ENCODE measurements around the gene TMTC4.
A peak's percentile ranks its signal among the peaks of the same experiment; 100 is the strongest.
"Not testable (repeated sequence)": the region's sequence is repeated elsewhere in the genome, so short reads cannot be mapped to it uniquely, and the experiment has no call there.

TMTC4 gene

DNA sequence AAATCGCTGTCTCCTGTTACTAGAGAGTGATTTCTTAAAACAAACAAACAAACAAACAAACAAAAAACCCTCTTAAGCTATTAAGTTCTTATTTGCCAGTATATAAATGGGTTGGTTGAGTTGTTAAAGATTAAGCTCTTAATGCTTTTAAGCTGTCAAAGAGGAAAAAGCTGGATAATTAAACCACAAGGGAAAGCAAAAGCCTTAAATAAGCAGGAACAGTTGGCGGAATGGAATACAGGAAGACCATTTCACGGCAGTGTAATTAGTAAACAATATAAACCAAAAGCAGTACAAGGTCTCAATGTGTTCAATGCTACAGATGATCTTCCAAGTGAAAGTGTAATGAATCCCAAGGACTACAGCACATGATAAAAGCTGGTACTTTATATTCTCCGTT is 53.8 kb downstream of the TMTC4 start:
- DNase-seq, result no peak

DNA sequence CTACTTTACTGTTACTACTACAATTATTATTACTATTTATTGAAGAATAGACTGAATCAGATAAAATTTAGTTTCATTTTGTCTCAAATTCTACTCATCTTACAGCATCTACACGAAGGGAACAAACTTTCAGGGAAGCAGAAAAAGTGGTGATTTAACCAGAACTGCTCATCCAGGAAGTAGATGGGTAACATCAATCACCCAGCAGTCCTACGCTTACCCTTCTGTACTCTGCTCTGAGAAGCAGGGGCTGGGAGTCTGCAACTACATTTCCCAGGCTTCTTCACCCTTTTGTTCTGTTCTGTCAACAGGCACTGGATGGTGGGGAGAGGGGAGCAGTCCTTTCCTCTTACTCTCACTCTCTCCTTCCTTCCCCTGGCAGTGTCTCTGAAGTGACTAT is 54.7 kb downstream of the TMTC4 start:
- DNase-seq, result no peak

DNA sequence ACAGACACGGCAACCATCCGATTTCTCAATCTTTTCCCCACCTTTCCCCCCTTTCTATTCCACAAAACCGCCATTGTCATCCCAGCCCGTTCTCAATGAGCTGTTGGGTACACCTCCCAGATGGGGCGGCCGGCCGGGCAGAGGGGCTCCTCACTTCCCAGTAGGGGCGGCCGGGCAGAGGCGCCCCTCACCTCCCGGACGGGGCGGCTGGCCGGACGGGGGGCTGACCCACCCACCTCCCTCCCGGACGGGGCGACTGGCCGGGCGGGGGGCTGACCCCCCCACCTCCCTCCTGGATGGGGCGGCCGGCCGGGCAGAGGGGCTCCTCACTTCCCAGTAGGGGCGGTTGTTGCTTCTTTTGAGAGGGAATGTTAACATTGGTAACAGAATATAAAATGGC is 55.7 kb downstream of the TMTC4 start:
- DNase-seq, result not testable (repeated sequence)

DNA sequence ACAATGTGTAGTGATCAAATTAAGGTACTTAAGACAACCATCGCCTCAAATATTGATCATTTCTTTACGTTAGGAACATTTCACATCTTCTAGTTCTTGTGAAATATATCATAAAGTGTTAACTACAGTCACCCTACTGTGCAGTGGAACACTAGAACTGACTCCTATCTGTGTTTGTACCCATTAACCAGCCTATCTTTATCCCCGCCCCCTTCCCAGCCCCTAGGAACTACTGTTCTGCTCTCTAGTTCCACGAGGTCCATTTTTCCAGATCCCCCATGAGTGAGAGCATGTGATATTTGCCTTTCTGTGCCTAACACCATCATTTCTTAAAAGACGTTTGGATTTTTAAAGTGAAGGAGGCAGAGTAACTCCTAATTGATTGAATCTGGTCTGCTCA is 61.6 kb downstream of the TMTC4 start:
- DNase-seq, result no peak

DNA sequence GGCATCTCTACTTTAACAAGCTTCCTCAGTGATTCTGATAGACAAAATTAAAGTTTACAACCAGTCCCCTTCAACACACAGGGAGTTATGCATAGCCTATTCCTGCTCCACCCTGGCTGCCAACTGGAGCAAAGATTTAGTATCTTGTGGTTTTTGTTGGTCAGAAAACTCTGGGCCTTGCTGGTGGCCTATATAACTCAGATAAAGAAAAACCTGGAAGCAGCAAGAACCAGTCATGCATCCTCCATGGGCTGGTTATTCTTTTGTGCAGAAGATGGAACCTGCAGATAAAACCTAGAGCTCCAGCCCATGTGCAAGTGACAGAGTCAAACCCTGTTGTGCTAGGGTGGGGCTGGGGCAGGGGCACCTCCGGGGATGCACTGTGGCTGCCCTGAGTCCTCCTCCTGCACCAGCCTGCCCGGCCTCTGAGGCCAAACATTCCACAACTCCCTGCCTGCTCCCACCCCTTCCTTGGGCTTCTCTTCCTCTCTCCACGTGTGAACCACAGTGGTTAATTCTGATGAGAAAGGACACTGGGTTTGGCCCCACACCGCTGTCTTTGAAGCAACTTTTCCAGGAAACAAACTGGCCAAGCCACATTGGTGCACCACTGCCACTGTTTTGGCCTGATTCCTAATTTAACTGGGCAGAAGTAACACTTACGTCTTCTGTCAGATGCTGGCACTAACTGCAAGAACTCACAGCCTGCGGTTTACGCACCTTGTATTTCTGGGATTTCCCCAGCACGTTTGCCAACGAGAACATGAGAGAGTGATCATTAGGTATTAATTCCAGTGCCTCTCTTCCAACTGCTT is 62.7 kb downstream of the TMTC4 start:
- DNase-seq, result no peak

DNA sequence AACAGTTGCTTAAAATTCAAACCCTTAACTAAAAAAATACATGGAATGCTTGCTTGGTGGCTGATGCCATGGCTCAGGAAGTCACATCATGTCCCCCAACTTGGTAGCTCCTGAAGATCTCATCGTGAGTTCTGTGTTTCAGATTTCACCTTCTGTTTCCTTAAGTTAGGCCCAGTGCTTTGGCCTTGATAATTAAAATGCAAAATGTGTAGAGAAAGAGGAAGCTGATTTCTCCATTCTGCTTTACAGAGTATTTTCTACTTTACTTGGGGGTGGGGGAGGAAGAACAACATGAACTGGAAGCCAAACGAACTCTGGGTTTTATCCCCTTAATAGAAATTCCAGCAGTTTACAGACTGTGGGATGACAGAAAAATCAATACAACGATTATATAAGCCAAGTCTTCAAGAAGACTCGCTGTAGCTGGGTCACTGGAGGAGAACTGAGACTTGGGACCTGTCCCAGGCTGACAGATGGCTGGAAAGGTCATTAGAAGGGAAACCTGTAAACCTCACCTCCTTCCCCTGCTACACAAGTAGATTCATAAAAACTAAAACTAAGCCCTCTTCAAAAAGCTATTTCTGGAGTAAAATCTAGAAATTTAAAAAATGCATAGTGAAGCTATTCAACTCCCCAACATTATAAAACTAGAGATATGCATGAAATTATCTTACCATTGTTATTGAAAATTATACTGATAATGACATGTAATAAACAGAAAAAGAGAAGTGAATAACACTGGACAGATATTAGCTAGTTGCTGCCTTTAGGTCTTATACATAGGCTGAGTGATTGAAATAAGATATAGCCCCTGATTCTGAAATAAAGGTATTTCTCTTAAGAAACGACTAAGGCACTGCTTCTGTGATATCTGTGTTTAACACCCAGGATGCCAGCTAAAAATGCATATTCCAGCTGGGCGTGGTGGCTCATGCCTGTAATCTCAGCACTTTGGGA is 63.9 kb downstream of the TMTC4 start:
- DNase-seq, result no peak

DNA sequence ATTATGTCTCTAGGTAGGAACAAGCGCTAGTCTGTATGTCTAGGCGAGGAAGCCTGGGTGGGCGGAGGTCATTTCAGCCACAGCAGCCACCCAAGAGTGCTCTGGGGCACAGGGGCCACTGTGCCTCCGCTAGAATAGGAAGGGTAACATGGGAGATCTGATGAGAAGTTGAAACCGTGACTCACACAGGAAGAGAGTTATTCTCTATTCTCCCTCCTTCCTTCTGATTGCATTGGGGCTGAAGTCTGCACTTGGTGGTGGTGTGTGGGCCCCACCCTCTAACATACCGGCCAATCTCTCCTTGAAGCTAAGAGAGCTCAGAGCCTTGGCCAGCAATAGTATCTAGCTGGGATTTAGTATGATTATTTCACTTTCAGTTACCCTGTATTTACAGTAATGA is 65.7 kb downstream of the TMTC4 start:
- DNase-seq, result no peak

DNA sequence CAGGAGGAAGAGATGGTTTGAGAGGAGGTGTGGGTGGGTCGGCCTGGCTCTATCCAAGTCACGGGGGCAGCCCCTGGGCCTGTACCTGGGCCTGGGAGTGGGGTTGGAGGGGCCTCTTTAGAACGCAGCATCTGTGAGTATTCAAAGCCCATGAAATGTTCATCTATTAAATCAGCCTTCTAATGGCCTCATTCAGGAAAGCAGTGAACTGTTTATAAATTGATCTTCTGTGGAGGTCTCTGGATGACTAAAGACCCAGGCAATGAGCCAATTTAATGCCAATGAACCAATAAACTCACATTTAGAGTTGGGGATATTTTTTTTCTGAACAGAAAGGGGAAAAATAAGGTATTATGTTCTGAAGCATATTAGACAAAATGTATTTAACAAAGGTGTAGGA is 66.1 kb downstream of the TMTC4 start:
- no peak for DNase-seq

DNA sequence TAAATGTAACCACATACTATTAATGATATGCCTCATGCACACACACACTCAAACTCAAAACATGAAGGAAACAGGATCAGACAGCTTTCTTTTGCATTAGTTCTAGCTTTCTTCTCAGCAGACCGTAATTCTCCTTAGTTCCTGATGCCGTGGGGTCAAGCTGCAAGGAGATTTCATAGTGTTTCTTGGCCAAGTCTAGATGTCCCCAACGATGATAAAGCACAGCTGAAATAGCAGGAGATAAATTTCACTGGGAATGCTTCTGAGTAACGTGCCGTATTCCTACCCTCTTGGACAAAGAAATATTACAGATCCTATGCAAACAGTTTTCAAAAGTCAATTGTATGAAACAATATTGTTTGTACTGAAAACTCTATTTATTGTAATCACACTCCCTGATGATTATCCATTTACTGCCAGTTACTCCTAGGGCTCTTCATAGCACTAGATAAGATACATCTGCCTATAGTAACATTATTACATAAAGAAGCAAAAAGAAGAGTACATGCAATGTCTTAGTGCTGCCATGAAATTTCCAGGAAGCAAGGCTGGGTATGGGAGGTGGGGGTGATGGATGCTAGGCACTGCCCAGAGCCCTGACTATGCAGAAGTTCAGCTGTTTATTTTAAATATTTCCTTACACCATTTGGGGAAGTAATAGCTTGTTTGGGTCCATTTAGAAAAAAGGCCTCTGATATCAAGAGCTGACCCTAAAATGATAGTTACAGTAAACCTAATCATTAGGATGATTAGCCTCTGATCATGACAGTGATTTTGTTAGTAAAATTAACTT is 69.5 kb downstream of the TMTC4 start:
- no peak for DNase-seq

DNA sequence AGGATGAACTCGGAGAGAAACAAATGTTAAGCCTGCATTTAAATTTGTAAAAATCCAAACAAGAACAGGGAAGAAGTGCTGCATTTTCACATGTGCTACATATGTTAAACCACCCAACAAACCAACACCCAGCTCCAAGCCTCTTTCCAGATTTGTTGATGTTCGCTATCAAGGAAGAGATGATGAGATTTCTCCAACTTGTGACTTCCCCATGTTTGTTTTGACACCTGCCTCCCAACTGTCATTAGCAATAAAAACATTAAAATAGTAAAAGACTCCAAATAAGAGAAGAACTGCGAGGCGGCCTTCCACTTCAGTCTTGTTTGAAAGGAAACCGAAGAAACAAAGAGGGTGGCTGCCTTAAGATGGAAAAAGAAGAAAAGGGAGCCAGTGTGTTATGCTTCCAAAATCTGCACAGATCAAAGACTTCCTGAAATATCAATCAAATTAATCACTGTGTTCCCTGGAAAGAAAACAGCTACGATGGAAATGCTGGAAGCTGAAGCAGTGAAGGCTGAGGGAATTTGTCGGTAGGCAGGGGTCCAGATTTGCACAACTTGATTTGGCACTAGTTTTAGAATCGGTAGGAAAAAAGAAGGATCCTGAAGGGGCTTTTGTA is 72.0 kb downstream of the TMTC4 start:
- no peak for DNase-seq

DNA sequence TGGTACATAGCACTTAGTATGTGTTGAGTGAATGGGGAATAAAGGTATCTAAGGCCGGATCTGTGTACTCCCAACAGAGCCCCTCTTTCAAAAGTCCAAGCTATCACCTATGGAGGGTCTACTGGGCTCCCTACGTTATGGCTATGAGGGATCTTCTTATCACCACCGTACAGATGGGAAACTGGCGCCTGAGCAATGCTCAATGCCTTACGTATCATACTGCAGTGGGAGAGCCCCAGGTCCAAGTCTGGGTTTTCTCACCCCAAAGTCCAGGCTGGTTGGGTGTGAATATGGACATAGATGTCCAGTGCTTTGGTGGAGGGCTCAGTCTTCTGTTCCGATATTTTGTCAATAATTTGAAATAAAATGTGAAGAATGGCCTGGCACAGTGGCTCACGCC is 72.9 kb downstream of the TMTC4 start:
- no peak for DNase-seq

DNA sequence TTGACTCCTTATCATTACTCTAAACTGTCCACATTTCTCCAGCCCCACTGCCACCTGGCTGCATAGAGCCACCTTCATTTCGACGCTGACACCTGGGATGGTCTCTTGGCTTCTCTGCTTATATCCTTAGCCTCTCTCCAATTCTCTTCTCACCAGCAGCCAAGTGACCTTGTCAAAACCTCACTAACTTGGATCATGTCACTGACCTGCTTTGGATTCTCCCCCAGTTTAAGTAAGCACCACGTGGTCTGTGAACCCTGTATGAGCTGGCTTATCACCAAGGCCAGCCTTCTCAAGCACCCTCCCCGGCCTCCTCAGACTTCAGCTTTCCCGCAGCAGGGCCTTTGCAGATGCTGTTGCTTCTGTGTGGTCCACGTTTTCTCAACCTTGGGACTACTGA is 73.7 kb downstream of the TMTC4 start:
- no peak for DNase-seq

DNA sequence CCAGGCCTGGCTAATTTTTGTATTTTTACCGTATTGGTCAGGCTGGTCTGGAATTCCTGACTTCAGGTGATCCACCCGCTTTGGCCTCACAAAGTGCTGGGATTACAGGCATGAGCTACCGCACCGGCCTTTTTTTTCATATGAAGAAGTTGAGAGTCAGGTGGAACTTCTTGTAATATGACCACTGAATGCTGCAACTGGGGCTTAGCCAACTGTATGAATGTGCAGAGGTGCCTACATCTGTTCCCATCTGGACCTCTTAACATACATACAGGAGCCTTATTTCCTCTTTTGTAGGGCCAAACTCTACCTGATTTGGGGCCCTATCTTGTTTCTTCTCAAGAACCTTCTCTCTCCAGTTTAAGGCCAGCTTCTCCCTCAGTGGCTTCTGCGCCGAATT is 74.1 kb downstream of the TMTC4 start:
- no peak for DNase-seq

DNA sequence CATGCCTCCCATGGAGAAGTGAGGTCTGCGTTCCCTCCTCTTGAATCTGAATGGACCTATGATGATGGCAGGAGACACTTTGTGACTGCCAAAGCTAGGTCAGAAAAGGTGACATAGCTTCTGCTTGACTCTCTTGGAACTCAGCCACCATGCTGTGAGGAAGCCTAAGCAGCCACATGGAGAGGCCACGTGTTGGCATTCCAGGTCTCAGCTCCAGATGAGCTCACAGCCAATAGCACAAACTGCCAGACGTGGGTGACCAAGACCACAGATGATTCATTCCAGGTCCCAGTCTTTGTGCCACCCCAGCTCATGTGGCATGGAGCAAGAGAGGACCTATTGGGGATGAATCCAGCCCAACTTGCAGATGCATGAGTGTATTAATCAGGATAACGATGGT is 77.3 kb downstream of the TMTC4 start:
- DNase-seq, result no peak

DNA sequence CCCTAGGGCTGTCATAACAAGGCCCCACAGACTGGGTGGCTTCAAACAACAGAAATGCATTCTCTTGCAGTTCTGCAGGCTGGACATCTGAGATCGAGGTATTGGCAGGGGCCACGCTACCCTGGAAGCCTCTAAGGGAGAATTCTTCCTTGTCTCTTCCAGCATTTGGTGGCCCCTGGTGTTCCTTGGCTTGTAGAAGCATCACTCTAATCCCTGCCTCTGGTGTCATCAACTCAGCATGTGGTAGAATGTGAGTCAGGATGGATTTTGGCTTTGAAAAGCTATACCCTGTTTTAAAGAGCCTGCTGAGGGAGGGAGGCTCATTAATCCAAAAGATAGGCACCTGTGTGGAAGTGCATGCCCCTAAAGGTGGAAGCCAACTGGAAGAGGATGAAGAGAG is 78.1 kb downstream of the TMTC4 start:
- no peak for DNase-seq

DNA sequence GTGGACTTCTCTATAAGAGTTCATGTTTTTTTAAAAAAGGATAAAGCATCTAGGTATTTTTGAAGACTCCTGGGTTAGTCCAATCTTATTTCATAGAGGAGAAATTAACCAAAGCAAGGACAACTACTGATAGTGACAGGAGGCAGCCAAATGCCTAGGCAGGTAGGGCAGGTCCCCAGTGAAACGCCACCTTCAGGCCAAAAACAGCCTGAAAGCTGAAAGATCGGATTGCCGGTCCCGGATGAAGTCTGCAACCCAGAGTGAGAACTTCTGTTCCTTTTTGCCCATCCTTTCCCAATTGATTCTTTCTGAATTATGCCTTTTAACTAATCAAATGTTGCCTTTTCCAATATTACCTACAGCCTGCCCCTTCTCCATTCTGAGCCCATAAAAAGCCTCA is 79.9 kb downstream of the TMTC4 start:
- DNase-seq, result no peak

DNA sequence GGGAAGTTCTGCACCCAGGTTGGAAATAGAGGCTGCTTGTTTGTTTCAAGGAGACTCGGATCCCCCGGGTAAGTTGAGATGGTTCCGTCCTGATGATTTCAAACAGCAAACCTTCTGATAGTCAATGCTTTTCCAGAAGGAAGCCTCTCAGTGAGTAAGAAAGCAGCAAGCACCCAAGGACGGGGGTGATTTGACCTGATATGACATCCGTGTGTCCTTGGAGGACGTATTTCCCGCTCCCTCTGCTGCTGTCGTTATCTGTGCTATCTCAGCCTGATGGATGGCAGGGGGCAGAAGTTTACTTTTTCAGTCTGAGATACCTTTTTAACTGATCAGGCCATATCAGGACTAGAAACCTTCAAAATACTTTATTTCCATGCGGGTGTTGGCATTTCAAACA is 80.3 kb downstream of the TMTC4 start:
- DNase-seq, result no peak

DNA sequence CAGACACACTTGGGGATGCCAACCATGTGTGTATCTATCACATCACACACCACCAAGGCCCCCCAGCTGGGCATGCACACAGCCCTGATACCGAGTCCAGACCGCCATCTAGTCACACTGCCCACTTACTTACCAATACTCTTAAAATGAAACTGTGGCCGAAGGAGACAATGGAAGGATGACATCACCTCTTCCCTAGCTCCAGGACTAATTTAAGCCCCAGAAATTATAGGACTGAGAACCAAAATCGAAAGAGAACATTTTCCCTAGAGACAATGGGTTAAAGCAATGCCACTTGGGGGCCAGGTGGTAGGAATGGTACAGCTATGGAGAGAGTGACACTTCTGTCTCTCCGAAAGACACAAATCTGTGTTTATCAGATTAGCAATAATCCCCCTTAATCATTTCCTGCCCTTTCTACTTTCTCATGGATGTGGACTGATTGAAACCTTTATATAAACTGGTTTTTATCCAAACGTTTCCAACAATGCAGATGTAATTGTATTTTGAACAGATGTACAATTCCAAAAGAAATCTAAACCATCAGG is 85.3 kb downstream of the TMTC4 start:
- DNase-seq, result no peak

DNA sequence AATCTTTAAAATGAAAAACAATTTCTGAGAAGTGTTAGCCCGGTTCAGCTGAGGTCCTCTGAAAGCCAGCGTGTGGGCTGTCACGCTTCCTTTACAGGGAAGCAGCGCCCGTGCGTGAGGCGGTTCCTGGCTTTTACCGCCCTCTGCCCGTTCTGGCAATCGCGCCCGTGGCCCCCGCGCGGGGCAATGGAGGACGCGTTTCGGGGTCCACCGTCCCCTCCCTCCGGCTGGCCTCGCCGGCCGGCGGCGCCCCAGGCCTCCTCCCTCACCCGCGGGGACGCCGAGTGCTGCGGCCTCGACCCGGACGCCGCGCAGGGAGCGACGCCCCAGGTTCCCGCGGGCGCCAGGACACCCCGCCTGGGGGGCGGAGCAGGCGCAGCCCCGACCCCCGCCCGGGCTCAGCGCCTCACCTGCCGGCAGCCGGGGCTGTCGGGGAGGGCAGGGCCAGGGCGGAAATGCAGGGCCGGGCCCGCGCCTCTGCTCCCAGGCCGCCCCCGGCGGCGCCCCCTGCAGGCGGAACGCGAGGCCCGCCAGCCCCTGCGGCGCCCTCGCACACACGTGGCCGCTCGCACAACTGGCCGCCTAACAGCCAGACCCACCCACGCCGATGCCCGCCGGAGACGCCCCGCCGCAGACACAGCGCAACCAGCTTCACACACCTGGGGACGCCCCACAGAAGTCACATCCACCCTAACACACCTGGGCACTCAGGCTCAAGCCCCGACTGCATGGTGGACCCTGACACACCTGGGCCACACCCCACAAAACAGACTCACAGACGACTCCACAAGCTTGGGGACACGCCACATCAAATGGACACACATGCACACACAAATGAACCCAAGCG is 86.0 kb downstream of the TMTC4 start, which contains the start of gene GGACT:
GGACT (minus strand) TSS at position 459 of the 847 bp plus-strand sequence. CDS start 56,198 bp downstream, outside the sequence.
- peak; percentile 73 to 87 for DNase-seq

DNA sequence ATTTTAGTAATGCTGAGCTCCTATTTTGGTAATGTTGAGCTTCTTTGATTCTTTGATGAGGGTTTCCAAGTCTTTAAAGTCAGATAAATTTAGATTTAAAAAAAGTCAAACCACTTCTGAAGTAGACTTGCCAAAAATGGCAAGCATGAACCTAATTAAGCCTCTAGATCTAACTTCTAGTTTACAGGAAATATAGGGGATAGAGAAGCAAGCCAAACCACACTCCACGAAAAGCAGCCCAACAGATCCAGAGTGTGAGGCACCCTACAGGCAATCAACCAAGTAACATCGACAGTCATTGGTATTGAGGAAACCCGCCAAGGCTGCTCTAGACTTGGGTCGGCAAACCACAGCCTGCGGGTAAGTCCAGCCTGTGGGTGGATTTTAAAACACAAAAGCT is 89.7 kb downstream of the TMTC4 start:
- DNase-seq, result no peak

DNA sequence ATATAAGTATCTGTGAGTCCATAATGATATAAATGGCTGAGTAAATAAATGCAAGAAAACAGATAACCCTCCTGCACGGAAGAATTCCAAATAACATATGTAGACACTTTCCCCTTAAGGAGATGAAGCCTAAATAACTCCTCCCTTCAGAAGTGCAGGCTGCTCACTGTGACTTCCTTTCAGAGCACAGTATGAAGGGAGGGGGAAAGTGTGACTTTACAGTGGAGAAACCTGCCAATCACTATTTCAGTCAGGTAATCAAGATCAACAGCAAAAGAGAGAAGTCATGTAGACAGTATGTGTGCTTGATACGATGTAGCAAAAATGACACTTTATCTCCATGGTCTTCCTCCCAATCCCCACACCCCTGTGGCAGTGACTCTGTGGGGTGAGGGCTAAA is 93.1 kb downstream of the TMTC4 start:
- no peak for DNase-seq
